ENCODE results near the gene UGT1A10.

DNA sequence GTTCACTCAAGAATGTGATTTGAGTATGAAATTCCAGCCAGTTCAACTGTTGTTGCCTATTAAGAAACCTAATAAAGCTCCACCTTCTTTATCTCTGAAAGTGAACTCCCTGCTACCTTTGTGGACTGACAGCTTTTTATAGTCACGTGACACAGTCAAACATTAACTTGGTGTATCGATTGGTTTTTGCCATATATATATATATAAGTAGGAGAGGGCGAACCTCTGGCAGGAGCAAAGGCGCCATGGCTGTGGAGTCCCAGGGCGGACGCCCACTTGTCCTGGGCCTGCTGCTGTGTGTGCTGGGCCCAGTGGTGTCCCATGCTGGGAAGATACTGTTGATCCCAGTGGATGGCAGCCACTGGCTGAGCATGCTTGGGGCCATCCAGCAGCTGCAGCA is 123.8 kb downstream of the UGT1A10 start, which contains the start of gene UGT1A1:
- TF ChIP-seq, protein P1, sequence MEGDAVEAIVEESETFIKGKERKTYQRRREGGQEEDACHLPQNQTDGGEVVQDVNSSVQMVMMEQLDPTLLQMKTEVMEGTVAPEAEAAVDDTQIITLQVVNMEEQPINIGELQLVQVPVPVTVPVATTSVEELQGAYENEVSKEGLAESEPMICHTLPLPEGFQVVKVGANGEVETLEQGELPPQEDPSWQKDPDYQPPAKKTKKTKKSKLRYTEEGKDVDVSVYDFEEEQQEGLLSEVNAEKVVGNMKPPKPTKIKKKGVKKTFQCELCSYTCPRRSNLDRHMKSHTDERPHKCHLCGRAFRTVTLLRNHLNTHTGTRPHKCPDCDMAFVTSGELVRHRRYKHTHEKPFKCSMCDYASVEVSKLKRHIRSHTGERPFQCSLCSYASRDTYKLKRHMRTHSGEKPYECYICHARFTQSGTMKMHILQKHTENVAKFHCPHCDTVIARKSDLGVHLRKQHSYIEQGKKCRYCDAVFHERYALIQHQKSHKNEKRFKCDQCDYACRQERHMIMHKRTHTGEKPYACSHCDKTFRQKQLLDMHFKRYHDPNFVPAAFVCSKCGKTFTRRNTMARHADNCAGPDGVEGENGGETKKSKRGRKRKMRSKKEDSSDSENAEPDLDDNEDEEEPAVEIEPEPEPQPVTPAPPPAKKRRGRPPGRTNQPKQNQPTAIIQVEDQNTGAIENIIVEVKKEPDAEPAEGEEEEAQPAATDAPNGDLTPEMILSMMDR (IDR thresholded peaks at IDR 0.05) = no peak
- TF ChIP-seq POLR2A (IDR thresholded peaks at IDR 0.05) = no peak

Measured in vagina (tissue), 2 donors.